ENCODE results near the gene TYRO3.
A peak's percentile ranks its signal among the peaks of the same experiment; 100 is the strongest.

Gene TYRO3

GRCh38 chr15:41558400-41559238, at the start of gene TYRO3:
Gene TYRO3, plus strand, starts transcription at chr15:41559212. Its CDS starts 46 bp downstream, at chr15:41559258.
- DNase-seq = peak; percentile 78

- DNase-seq = no peak
These were observed 48.3 kb upstream of the TYRO3 start for GRCh38 chr15:41510728-41511127.

GRCh38 chr15:41511331-41511898, 47.6 kb upstream of the TYRO3 start:
- DNase-seq = no peak

DNA sequence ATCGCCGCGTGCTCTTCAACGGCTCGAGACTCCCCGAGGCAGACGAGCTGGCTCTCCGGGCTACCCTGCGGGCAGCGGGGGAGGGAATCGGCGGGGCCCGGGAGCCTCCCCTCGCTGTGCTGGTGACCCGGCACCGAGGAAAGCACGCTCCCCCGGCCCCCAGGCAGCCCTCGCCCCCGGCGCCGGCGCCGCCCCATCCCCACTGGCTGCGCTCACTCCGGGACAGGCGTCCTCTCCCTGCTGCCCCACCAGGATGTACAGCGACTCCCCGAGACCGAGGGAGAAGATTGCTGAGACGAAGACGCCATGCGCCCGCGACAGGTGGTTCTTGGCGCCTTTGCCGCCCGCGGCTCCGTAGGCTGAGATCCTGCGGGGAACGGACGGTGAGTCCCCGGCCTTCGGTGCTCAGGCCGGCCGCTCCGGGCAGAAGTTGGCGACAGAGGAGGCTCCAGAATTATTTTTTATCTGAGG, 47.1 kb upstream of the TYRO3 start:
- no peak for DNase-seq

GRCh38 chr15:41512512-41512939, 46.5 kb upstream of the TYRO3 start:
- no peak for DNase-seq

DNA sequence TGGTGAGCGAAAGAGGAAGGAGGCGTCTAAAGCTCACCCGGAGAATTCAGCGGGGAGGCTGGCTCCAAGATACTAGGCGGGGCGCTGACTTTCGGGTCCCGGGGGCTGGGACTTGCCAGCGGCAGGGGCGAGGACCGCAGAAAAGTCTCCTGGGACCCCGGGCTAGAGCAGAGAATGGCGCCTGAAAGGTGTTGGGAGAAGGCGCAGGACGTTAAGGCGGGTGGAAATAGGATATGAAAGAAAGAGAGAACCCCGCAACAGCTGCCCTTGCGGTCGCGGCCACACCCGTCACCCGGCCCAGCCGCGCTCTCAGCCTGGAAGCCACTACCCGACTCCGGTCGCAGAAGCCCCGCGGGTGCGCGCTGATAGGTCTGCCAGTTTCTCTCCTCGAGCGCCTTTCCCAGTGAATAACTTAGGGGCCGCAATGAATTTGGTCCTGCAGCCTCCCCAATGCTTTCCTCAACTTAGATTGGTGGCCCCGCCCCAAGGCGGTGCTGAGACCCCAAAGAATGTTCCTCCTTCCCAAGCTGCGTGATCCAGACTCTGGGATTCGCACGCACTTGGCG, 46.0 kb upstream of the TYRO3 start:
- peak; percentile 38 for DNase-seq

DNA sequence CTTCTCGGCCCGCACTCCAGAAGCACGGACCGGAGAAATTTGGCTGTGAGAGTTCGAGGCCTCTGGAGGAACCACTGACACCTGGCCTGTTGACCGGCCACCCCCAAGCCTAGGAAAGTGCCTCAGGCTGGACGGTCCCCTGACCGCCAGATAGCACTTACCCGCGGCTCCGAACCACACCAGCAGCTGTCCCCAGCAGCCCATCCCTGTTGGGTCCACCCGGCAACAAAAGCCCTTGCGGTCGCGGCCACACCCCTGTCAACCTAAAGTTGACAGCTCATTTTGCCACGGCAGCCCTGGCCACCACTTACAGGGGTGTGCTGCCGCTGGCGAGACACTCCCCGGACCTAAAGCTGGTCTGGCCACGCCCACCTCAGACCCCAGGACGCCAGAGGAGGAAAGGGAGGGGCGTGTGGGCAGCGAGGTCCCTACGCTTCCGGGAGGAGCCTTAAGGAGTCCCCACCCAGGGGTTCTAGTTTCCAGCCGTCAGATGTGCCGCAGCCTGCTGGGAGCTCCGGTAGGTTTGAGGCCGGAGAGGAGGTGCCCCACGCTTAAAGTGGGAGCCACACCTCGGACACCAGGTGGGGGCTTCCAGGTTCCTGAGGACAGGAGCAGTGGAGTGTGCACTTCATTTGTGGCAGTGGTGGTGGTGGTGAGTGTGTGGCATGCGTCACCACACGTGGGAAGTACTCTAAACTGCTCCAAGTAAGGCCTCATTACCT, 45.3 kb upstream of the TYRO3 start, which contains the start of gene LTK:
TSS of gene LTK (minus strand) at position 322 of the 722 bp plus-strand sequence. CDS start at position 204, 118 bp downstream.
- DNase-seq = peak; percentile 64

- DNase-seq = no peak
These were observed 41.0 kb upstream of the TYRO3 start for GRCh38 chr15:41517895-41518449.

DNA sequence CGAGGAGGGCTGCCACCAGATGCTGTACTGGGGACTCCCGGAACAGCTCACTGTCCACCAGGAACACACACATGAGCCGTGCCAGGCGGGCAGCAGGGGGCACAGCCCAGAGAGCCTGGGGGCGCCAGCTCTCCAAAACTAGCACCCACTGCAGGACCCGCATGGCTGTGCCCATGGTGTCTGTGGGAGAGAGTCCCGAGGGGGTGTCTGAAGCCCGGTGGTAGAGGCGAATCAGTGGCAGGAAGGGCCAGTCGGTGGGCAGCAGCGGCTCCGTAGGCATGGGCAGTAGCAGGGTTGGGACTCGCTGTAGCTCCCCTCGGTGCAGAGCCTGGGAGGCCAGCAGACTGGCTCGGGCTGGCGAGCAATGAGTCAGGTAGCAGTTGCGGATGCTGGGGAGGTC, 38.4 kb upstream of the TYRO3 start:
- no peak for DNase-seq

DNA sequence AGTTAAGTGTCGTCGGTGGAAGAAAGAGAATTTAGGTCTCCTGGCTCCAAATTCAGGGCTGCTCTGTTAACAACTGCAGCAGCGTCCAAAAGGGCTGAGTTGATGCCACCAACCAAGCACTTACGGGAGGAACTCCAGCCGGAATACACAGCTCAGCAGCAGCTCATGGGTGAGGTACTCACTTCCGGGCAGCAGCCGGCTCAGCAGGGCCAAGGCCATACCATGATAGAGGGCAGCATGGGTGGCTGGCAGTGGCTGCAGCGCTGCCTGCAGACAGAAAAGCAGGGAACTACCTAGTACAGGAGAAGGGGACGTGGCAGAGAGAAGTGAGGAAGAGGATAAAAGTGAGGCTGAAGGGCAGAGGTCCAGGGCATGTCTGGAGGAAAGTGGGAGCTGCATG, 37.4 kb upstream of the TYRO3 start:
- no peak for DNase-seq

- no peak for DNase-seq
These were observed 35.9 kb upstream of the TYRO3 start for GRCh38 chr15:41523097-41523496.

DNA sequence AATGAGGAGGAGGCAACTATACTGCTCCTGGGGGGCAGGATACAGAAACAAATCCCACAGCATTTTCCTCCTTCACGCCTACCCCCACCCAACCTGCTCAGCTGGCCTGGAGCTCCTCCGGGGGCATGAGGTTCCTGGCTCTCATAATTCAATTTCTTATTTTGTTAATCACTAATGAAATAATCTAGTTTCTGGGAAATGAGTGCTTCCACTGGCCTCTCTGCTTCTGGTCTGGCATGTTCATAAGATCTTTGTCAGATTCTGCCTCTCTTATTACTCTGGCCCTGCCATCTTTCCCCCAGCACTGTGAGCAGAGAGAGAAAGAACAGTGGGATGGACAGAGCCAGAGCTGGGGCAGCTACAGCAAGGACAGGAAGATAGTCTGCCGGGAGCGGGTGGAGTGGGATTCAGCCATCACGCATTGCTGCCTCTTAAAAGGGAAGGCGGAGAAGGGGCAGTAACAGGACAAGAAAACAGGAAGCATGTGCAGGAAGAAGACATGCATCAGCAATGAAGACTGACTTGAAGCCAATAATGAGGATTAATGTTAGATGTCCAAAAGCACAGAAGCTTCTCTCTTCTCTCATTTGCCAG, 28.6 kb upstream of the TYRO3 start:
- DNase-seq = no peak

- DNase-seq = no peak
These were observed 23.5 kb upstream of the TYRO3 start for GRCh38 chr15:41535544-41535943.

GRCh38 chr15:41536866-41537265, 22.1 kb upstream of the TYRO3 start:
- no peak for DNase-seq

GRCh38 chr15:41543521-41543870, 15.5 kb upstream of the TYRO3 start:
- DNase-seq = no peak

GRCh38 chr15:41544650-41545015, 14.4 kb upstream of the TYRO3 start:
- DNase-seq = no peak

DNA sequence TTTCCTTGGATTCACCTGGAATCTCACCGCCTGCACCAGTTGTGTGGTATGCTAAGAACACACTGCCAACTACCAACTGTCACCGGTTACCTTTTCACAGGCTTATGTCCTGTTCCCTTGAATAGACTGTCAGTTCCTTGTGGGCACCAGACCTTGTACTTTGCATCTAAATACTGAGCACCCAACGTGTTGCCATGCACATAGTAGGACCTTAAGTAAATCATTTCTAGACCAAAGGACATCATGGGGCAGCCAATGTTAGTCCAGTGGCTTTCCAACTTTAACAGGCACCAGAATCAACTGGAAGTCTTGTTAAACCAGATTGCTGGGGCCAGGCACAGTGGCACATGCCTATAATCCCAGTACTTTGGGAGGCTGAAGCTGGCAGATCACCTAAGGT, 13.8 kb upstream of the TYRO3 start:
- DNase-seq = no peak

GRCh38 chr15:41546851-41547786, 11.9 kb upstream of the TYRO3 start:
- DNase-seq = no peak

GRCh38 chr15:41550066-41550775, 8.8 kb upstream of the TYRO3 start:
- DNase-seq = no peak

DNA sequence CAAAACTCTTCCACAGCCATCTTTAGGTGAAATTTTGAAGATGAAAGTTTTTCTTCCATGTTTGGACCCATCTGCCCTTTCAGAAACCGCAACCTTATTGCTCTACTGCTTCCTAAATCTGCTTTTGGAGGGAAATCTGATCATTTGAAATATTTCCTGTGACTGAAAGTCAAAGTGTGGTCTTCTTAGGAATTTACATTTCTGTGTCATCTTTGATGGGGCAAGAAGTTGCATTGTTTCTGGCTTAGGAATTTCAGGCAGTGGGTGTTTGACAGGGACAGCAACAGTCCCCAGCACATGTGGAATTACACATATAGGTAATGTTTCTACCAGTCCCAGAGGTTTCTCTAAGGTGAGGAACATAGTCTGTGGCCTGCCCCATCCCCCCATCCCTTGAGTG, 5.3 kb upstream of the TYRO3 start:
- DNase-seq = no peak

DNA sequence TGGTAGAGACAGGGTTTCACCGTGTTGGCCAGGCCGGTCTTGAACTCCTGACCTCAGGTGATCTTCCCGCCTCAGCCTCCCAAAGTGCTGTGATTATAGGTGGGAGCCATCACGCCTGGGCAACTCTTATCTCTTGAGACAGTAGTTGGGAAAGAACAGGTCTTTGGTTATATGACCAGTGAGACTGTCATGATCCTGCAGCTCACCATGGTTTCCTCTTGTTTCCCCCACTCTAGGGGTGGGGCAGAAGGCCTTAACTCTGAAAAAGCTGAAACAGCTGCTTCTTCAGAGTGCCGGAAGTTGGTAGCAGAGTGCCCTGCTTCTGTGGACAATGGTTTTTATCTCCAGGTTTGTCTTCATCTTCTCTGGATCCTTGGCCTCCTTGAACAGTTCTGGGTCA, 4.7 kb upstream of the TYRO3 start:
- DNase-seq = no peak

Measured in femur (tissue), 1 donor.